Measurements from ENCODE around the gene ZNF584.
"Not testable (repeated sequence)": the region's sequence is repeated elsewhere in the genome, so short reads cannot be mapped to it uniquely, and the experiment has no call there.

ZNF584 gene

GRCh38 chr19:58408152-58409009, at the start of gene ZNF584:
Gene ZNF584 (plus strand): TSS chr19:58408649. CDS start chr19:58409148, 499 bp downstream.
- peak; percentile 91 to 98 for DNase-seq

DNA sequence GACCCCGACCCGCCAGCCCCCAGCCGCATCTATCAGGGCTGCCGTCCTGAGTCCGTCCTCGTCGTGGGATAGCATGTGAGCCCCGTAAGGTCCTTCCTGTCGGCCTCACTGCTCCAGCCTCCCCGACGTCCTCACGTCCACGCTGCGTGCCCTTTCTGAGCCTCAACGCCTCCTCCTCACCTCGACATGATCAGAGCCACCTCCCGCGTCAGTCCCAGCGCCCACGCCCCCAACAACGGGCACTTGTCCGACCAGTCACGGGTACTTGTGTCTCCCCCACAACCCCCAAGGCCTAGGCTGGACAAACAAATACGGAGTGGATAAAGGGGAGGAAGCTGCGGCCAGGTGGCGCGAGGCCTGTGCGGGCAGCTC, 46.6 kb upstream of the ZNF584 start:
- peak in 1 of 2 experiments; percentile 54 for DNase-seq

DNA sequence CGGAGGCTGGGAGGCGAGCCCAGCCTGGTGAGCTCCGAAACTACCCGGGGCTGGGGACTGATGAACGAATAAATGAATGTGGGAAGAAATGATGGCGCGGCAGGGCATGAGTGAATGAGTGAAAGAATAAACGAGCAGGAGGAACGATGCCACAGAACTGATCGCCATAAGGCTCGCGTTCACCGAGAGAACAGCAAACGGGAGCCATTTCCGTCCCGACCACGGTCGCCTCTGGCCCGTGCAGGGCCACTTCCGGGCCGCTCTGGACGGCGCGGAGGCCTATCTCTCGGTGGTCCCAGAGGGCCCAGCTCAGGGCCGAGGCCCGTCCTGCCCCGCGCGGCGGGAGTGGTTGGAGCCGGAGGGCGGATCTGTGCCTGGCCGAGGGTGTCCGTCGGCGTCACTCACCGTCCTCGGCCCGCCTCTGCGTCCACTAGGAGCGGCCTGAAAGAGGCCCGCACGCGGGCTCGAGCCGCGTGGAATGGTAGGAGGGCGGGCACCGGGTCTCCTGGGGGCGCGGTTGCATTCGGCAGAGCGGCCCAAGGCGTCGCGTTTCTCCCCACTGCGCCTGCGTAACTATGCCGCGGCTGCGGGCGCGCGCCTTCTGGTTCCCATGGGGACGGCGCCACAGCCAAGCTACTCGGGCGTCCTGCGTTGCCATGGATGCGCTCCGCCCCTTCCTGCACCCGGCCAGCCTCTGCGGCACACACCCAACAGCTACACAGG, 46.0 kb upstream of the ZNF584 start, which contains the start of gene ZNF497:
TSS of gene ZNF497 (minus strand) at position 480 of the 723 bp plus-strand sequence. CDS start 5,116 bp downstream, outside the sequence.
- peak; percentile 87 to 97 for DNase-seq

DNA sequence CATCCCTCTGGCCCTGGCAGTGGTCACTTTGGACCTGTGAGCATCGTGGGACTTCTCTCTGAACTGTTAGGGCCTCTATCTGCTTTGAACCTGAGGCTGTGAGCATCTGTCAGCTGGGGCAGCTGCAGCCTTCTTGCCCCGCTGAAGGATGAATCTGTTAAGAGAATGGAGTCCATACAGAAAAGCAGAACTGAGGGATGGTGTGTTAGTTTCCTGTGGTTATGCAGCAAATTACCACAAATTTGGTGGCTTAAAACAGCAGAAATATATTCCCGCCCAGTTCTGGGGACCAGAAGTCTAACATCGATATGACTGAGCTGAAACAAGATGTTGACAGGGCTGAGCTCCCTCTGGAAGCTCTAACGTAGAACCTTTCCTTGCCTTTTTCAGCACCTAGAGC, 44.3 kb upstream of the ZNF584 start:
- DNase-seq, result no peak

DNA sequence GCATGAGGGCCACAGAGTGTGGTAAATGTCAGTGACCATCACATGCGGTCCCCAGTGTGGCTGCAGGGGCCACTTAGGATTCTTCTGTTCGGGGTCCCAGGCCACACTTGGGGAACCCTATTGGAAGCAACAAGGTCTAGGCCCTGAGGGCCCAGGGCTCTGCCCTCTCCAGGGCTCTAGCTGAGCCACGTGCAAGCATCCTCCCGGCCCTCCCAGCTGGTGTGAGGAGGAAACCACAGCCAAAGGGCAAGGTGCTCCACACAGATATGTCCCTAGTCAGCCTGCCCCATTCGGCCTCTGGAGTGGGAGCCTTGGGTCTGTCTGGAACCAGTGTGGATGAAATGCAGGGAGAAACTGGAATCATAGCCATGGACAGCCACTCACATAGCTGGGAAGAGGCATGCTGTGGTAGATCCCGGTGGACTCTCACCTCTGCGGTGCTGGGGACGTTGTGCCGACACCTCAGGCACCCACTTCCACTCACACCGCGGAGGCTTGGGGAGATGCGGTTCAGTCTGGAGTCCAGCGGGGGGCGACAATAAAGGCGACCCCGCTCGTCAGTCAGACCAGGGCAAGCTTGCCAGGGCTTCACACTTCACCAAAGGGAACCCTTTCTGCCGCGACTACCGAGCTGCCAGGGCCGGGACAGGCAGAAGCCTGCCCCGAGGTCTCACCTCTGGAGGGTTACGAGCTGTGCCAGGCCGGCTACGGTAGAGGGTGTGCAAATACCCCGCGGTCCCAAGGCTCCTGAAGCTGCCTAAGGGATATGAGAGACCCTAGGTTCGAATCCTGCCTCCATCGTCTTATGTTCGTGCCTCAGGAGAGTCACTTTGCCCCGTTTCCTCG, 41.6 kb upstream of the ZNF584 start:
- DNase-seq, result no peak

GRCh38 chr19:58367698-58368454, 40.6 kb upstream of the ZNF584 start:
- DNase-seq, result no peak

- no peak for DNase-seq
These were observed 39.7 kb upstream of the ZNF584 start for GRCh38 chr19:58368561-58369360.

DNA sequence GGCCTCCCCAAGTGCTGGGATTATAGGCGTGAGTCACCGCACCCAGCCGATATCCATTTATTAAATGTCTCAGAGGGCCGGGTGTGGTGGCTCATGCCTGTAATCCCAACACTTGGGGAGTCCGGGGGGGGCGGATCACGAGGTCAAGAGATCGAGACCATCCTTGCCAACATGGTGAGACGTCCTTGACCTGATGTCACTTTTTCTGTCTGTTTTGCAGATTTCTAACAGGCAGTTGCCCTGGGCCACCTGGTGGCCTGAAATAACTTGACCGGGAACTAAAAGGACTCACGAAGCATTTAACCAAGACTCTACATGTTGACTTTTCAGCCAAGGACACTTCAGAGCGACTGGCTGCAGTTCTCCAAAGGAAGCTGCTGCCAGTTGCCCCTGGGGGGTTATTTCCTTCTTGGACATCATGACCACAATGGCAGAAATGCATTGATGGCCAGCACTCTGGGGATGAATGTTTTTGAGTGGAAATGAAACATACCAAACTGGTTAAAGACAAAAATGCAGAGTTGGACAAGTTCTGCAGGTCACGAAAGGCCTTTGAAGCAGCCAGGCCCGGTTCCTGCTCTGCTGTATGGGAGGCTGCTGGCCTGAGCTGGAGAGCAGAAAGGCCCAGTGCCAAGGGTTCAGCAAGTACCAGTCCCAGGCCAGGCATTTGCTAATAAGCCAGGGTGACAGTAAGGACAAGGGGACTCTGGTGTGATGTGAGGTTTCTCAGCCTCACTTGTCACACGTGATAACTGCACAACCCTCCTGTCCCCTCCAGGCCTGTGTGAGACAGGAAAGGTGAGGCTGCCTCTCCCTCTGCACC, 35.9 kb upstream of the ZNF584 start:
- DNase-seq, result no peak

DNA sequence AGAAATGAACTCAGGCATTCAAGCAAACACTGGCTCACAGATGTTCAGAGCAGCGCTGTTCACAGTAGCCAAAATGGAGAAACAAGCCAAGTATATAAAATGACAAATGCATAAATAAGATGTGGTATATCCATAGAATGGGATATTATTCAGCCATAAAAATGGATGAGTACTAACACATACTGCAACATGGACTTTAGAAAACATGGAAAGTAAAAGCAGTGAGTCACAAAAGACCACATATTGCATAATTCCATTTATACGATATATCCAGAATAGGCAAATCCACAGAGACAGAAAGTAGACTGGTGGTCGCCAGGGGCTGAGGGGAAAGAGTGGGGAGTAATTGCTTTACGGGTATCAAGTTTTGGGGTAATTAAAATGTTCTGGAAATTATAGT, 34.2 kb upstream of the ZNF584 start:
- DNase-seq, result no peak

- not testable (repeated sequence) for DNase-seq
These were observed 31.7 kb upstream of the ZNF584 start for GRCh38 chr19:58376724-58377123.

DNA sequence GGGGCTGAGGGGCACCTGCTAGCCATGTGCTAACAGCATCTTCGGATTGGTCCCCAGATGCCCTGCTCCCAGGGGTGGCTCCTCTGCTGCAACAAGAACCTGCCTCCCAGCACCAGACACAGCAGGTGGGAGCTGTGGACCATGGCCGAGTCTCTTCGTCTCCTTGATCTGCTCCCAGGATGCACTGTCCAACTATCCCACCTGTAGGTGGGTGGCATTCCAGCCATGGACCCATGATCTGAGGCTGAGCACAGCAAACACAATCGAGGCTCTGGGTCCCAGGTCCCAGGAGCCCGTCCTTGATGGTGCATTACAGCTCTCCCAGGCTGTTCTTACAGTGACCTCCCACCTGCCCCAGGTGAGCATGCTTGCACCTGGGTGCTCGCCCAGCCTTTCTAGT, 29.2 kb upstream of the ZNF584 start:
- no peak for DNase-seq

- DNase-seq, result no peak
These were observed 28.3 kb upstream of the ZNF584 start for GRCh38 chr19:58380037-58380661.

DNA sequence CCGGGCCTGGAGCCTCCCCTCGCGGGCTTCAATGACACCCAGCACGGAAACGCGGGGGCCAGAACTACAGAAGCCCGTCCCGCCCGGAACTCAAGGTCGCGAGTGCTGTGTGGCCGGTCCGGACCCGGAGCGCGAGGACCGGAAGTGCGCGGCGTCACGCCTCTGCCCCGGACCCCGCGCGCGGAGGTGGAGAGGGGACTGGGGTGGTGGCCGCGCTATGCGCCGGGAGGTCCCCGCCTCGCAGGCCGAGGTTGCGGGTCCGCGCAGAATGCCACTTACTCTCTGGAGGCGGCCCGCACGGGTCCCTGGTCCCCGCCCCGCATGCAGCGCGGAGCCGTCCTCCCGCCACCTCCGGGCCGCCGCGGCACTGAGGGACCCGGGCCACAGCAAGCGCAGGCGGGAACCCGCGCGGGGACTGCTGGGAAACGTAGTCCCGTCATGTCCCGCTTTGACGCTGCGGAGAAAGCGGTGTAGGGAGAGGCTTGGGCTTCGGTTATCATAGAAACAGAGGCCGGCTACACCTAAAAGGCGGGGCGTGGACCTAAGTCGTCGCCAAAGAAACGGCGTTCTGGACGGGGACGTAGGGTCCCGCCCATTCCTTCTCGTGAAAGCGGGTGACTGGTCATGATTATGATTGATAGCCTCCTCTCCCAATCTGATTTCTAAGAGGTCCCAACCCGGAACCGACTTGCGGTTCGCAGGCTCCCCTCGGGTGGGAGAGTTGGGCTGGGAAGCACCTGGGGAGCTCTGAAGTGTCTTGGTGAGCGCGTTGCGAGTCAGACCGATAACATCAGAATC, 27.6 kb upstream of the ZNF584 start, which contains the start of gene ZNF837:
TSS of gene ZNF837 (minus strand) at position 369 of the 798 bp plus-strand sequence. CDS start 11,698 bp downstream, outside the sequence.
- peak; percentile 100 for DNase-seq

GRCh38 chr19:58381460-58382212, 26.8 kb upstream of the ZNF584 start:
- DNase-seq, result no peak

GRCh38 chr19:58382997-58383603, 25.3 kb upstream of the ZNF584 start:
- DNase-seq, result no peak

- DNase-seq, result no peak
These were observed 23.0 kb upstream of the ZNF584 start for GRCh38 chr19:58385313-58385890.

- peak in 1 of 2 experiments; percentile 29 for DNase-seq
These were observed 22.4 kb upstream of the ZNF584 start for GRCh38 chr19:58385891-58386575.

Data from NCI-H526 (cell line).